Measurements from ENCODE around the gene EXT2.

DNA sequence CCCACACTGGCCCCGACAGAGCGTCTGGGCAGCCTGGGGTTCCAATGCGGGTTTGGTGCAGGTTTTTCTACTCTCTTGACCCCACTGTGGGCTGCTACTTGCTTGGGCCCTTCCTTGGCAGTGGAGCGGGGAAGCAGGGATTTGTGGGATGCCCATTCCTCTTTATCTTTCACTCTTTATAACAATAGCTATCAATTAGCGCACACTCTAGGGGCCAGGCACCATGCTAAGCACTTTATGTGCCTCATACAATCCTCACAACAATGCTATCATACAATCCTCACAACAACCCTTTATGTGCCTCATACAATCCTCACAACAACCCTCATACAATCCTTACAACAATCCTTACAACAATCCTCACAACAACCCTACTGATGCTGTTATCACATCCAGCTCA, 16.7 kb upstream of the EXT2 start:
- TF ChIP-seq, protein P1, sequence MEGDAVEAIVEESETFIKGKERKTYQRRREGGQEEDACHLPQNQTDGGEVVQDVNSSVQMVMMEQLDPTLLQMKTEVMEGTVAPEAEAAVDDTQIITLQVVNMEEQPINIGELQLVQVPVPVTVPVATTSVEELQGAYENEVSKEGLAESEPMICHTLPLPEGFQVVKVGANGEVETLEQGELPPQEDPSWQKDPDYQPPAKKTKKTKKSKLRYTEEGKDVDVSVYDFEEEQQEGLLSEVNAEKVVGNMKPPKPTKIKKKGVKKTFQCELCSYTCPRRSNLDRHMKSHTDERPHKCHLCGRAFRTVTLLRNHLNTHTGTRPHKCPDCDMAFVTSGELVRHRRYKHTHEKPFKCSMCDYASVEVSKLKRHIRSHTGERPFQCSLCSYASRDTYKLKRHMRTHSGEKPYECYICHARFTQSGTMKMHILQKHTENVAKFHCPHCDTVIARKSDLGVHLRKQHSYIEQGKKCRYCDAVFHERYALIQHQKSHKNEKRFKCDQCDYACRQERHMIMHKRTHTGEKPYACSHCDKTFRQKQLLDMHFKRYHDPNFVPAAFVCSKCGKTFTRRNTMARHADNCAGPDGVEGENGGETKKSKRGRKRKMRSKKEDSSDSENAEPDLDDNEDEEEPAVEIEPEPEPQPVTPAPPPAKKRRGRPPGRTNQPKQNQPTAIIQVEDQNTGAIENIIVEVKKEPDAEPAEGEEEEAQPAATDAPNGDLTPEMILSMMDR (conservative IDR thresholded peaks at IDR 0.05; ENCODE audit: low read depth in 2 of 2) = no peak
- TF ChIP-seq CREB1 (CRISPR knock-in tag; IDR thresholded peaks at IDR 0.05; ENCODE audit: low read depth) (no peak), POLR2AphosphoS5 (IDR thresholded peaks at IDR 0.05; ENCODE audit: low read depth) (no peak), EZH2 (IDR thresholded peaks at IDR 0.05; ENCODE audit: low read depth, unreplicated experiment) (no peak), EZH2phosphoT487 (IDR thresholded peaks at IDR 0.05; ENCODE audit: unreplicated experiment) (no peak), NANOG (IDR thresholded peaks at IDR 0.05; ENCODE audit: borderline replicate concordance) (no peak), JUNB (IDR thresholded peaks at IDR 0.05; ENCODE audit: unreplicated experiment) (no peak), ZNF114 (CRISPR knock-in tag; IDR thresholded peaks at IDR 0.05) (no peak), STAT1 (IDR thresholded peaks at IDR 0.05; ENCODE audit: unreplicated experiment) (no peak), ZNF331 (CRISPR knock-in tag; IDR thresholded peaks at IDR 0.05; ENCODE audit: low read depth) (no peak)
- TF ChIP-seq, protein P2, sequence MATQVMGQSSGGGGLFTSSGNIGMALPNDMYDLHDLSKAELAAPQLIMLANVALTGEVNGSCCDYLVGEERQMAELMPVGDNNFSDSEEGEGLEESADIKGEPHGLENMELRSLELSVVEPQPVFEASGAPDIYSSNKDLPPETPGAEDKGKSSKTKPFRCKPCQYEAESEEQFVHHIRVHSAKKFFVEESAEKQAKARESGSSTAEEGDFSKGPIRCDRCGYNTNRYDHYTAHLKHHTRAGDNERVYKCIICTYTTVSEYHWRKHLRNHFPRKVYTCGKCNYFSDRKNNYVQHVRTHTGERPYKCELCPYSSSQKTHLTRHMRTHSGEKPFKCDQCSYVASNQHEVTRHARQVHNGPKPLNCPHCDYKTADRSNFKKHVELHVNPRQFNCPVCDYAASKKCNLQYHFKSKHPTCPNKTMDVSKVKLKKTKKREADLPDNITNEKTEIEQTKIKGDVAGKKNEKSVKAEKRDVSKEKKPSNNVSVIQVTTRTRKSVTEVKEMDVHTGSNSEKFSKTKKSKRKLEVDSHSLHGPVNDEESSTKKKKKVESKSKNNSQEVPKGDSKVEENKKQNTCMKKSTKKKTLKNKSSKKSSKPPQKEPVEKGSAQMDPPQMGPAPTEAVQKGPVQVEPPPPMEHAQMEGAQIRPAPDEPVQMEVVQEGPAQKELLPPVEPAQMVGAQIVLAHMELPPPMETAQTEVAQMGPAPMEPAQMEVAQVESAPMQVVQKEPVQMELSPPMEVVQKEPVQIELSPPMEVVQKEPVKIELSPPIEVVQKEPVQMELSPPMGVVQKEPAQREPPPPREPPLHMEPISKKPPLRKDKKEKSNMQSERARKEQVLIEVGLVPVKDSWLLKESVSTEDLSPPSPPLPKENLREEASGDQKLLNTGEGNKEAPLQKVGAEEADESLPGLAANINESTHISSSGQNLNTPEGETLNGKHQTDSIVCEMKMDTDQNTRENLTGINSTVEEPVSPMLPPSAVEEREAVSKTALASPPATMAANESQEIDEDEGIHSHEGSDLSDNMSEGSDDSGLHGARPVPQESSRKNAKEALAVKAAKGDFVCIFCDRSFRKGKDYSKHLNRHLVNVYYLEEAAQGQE (IDR thresholded peaks at IDR 0.05; ENCODE audit: unreplicated experiment) = no peak
- TF ChIP-seq, protein P3, sequence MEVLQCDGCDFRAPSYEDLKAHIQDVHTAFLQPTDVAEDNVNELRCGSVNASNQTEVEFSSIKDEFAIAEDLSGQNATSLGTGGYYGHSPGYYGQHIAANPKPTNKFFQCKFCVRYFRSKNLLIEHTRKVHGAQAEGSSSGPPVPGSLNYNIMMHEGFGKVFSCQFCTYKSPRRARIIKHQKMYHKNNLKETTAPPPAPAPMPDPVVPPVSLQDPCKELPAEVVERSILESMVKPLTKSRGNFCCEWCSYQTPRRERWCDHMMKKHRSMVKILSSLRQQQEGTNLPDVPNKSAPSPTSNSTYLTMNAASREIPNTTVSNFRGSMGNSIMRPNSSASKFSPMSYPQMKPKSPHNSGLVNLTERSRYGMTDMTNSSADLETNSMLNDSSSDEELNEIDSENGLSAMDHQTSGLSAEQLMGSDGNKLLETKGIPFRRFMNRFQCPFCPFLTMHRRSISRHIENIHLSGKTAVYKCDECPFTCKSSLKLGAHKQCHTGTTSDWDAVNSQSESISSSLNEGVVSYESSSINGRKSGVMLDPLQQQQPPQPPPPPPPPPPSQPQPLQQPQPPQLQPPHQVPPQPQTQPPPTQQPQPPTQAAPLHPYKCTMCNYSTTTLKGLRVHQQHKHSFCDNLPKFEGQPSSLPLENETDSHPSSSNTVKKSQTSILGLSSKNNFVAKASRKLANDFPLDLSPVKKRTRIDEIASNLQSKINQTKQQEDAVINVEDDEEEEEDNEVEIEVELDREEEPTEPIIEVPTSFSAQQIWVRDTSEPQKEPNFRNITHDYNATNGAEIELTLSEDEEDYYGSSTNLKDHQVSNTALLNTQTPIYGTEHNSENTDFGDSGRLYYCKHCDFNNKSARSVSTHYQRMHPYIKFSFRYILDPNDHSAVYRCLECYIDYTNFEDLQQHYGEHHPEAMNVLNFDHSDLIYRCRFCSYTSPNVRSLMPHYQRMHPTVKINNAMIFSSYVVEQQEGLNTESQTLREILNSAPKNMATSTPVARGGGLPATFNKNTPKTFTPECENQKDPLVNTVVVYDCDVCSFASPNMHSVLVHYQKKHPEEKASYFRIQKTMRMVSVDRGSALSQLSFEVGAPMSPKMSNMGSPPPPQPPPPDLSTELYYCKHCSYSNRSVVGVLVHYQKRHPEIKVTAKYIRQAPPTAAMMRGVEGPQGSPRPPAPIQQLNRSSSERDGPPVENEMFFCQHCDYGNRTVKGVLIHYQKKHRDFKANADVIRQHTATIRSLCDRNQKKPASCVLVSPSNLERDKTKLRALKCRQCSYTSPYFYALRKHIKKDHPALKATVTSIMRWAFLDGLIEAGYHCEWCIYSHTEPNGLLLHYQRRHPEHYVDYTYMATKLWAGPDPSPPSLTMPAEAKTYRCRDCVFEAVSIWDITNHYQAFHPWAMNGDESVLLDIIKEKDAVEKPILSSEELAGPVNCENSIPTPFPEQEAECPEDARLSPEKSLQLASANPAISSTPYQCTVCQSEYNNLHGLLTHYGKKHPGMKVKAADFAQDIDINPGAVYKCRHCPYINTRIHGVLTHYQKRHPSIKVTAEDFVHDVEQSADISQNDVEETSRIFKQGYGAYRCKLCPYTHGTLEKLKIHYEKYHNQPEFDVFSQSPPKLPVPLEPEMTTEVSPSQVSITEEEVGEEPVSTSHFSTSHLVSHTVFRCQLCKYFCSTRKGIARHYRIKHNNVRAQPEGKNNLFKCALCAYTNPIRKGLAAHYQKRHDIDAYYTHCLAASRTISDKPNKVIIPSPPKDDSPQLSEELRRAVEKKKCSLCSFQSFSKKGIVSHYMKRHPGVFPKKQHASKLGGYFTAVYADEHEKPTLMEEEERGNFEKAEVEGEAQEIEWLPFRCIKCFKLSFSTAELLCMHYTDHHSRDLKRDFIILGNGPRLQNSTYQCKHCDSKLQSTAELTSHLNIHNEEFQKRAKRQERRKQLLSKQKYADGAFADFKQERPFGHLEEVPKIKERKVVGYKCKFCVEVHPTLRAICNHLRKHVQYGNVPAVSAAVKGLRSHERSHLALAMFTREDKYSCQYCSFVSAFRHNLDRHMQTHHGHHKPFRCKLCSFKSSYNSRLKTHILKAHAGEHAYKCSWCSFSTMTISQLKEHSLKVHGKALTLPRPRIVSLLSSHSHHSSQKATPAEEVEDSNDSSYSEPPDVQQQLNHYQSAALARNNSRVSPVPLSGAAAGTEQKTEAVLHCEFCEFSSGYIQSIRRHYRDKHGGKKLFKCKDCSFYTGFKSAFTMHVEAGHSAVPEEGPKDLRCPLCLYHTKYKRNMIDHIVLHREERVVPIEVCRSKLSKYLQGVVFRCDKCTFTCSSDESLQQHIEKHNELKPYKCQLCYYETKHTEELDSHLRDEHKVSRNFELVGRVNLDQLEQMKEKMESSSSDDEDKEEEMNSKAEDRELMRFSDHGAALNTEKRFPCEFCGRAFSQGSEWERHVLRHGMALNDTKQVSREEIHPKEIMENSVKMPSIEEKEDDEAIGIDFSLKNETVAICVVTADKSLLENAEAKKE (CRISPR knock-in tag; IDR thresholded peaks at IDR 0.05) = no peak
- TF ChIP-seq, protein P4, sequence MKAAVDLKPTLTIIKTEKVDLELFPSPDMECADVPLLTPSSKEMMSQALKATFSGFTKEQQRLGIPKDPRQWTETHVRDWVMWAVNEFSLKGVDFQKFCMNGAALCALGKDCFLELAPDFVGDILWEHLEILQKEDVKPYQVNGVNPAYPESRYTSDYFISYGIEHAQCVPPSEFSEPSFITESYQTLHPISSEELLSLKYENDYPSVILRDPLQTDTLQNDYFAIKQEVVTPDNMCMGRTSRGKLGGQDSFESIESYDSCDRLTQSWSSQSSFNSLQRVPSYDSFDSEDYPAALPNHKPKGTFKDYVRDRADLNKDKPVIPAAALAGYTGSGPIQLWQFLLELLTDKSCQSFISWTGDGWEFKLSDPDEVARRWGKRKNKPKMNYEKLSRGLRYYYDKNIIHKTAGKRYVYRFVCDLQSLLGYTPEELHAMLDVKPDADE (IDR thresholded peaks at IDR 0.05) = no peak
